ENCODE results near the gene OSBPL3. TPM values are rescaled to one million over a fixed set of nuclear protein-coding genes. Genes with fewer than 3 reads are reported as not detected.

Gene OSBPL3
- total and polyA plus RNA-seq, 7 donors, result 0.60 to 6.3 (median 1.8) TPM

DNA sequence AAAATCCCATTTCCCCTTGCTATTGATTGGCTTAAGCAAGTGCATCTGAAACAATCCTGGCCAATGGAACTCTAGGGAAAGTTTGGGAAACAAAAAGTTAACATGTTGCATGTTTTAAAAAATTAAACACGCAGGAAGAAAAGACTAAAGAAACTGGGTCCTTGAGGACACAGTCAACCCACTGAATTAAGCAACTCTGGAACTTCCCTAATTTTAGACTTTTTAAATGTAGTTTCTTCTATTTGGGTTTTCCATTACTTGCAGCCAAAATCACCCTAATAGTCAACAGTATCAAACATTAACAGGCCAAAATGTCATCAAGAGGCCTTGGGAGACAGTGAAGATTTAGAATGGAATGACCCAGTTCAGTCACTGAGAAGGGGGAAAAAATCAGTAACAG is 40.6 kb downstream of the OSBPL3 start:
- intact Hi-C loops (cut with DNase I), result no loop called here
- Histone ChIP-seq H3K27ac (no peak overlapping the region), H3K4me1 (no peaks in the 10 kb centered on the region), H3K27me3 (no peaks in the 10 kb centered on the region), H3K4me3 (no peak overlapping the region), H3K9me3 (no peaks in the 10 kb centered on the region), H3K36me3 (no peaks in the 10 kb centered on the region)
- DNase-seq, result no peak
- no peak for TF ChIP-seq POLR2A (IDR thresholded peaks at IDR 0.05)
- 78 to 93% methylated on average over 1 of the region's 1 CpG for WGBS, 2 donors

- H3K4me3 ChIP-seq, result no peak overlapping the region
- DNase-seq, result no peak
- no peak for TF ChIP-seq EP300 (IDR thresholded peaks at IDR 0.05)
- no peak for TF ChIP-seq POLR2A (IDR thresholded peaks at IDR 0.05)
- TF ChIP-seq POLR2AphosphoS5 (IDR thresholded peaks at IDR 0.05), result no peak
- TF ChIP-seq, protein P1, sequence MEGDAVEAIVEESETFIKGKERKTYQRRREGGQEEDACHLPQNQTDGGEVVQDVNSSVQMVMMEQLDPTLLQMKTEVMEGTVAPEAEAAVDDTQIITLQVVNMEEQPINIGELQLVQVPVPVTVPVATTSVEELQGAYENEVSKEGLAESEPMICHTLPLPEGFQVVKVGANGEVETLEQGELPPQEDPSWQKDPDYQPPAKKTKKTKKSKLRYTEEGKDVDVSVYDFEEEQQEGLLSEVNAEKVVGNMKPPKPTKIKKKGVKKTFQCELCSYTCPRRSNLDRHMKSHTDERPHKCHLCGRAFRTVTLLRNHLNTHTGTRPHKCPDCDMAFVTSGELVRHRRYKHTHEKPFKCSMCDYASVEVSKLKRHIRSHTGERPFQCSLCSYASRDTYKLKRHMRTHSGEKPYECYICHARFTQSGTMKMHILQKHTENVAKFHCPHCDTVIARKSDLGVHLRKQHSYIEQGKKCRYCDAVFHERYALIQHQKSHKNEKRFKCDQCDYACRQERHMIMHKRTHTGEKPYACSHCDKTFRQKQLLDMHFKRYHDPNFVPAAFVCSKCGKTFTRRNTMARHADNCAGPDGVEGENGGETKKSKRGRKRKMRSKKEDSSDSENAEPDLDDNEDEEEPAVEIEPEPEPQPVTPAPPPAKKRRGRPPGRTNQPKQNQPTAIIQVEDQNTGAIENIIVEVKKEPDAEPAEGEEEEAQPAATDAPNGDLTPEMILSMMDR (IDR thresholded peaks at IDR 0.05), result no peak
- intact Hi-C loops (cut with DNase I), result no loop called here
- H3K4me1 ChIP-seq, result no peaks in the 10 kb centered on the region
- H3K27ac ChIP-seq, result no peak overlapping the region
- no peaks in the 10 kb centered on the region for H3K27me3 ChIP-seq
- no peaks in the 10 kb centered on the region for H3K9me3 ChIP-seq
- WGBS, 2 donors, result 83 to 86% methylated on average over 3 of the region's 3 CpGs
- H3K36me3 ChIP-seq, result no peaks in the 10 kb centered on the region
Measured at GRCh38 chr7:24936121-24936824, 43.7 kb downstream of the OSBPL3 start.

DNA sequence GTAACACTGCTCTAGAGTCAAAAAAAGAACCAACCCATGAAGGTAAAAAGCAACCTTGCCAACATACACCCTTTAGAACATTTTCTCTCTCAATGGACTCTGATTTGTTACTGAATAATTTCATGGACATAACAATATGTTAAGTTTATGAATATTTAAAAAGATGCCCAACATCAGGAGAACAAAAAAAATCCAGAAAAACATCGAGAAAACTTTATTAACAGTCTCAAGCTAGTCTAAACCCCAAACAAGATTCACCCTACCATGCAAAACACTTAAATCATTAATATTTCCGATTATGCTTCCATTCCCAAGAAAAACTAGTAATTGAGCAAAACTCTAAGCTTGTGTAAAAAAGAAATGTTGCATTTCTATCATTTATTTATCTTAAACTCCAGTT is 46.7 kb downstream of the OSBPL3 start:
- no peak for DNase-seq
- Histone ChIP-seq H3K27ac (no peak overlapping the region), H3K36me3 (no peaks in the 10 kb centered on the region), H3K27me3 (no peaks in the 10 kb centered on the region), H3K4me1 (no peaks in the 10 kb centered on the region), H3K9me3 (no peaks in the 10 kb centered on the region), H3K4me3 (no peak overlapping the region)
- intact Hi-C loops (cut with DNase I), result no loop called here
- WGBS, 2 donors, result 93 to 95% methylated on average over 2 of the region's 2 CpGs
- TF ChIP-seq EP300 (IDR thresholded peaks at IDR 0.05) (no peak), POLR2AphosphoS5 (IDR thresholded peaks at IDR 0.05) (no peak), POLR2A (IDR thresholded peaks at IDR 0.05) (no peak)
- TF ChIP-seq, protein P1 (IDR thresholded peaks at IDR 0.05), result no peak

DNA sequence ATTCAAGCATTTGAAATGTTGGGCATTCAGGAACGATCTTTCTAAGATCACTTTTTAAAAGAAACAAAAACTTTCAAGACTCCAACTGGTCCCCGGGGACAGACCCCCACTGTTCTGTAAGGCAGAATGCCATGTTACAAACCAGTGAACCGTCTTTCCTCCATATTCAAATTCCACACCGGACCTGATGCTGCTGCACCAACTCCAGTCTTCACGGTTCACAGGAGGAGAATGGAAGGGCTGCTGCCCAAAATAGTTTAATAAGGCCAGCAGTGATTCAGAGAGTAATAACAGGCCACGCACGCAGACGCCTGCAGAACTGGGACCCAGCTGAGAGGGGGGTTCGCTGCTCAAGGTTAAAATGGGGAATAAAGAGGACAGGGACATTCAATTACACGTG is 47.2 kb downstream of the OSBPL3 start:
- TF ChIP-seq POLR2A (IDR thresholded peaks at IDR 0.05) (no peak), POLR2AphosphoS5 (IDR thresholded peaks at IDR 0.05) (no peak), EP300 (IDR thresholded peaks at IDR 0.05) (no peak)
- TF ChIP-seq, protein P1 (IDR thresholded peaks at IDR 0.05), result no peak
- no peaks in the 10 kb centered on the region for H3K27me3 ChIP-seq
- no peaks in the 10 kb centered on the region for H3K4me1 ChIP-seq
- intact Hi-C loops (cut with DNase I), result no loop called here
- no peaks in the 10 kb centered on the region for H3K9me3 ChIP-seq
- DNase-seq, result no peak
- 72 to 93% methylated on average over 10 of the region's 10 CpGs for WGBS, 2 donors
- no peak overlapping the region for H3K27ac ChIP-seq
- H3K4me3 ChIP-seq, result no peak overlapping the region
- H3K36me3 ChIP-seq, result no peaks in the 10 kb centered on the region

DNA sequence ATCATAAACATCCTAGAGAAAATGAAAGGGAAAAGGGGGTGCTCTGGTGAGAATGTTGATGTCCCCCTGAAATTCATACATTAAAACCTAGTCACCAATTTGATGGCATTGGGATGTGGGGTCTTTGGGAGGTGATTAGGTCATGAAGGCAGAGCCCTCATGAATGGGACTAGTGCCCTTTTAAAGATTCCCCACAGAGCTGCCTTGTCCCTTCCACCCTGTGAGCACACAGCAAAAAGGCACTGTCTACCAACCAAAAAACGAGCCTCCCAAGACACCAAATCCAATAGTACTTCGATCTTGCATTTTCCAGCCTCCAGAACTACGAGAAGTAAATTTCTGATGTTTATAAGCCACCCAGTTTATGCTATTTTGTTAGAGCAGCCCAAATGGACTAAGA is 47.6 kb downstream of the OSBPL3 start:
- 89 to 93% methylated on average over 3 of the region's 3 CpGs for WGBS, 2 donors
- intact Hi-C loops (cut with DNase I), result no loop called here

More for the DNA sequence above, 47.6 kb downstream of the OSBPL3 start:
- DNase-seq, result no peak
- H3K9me3 ChIP-seq, result no peaks in the 10 kb centered on the region
- H3K27ac ChIP-seq, result no peak overlapping the region
- H3K4me3 ChIP-seq, result no peak overlapping the region
- TF ChIP-seq, protein P1 (IDR thresholded peaks at IDR 0.05), result no peak
- no peak for TF ChIP-seq POLR2A (IDR thresholded peaks at IDR 0.05)
- TF ChIP-seq POLR2AphosphoS5 (IDR thresholded peaks at IDR 0.05), result no peak
- TF ChIP-seq EP300 (IDR thresholded peaks at IDR 0.05), result no peak
- H3K36me3 ChIP-seq, result no peaks in the 10 kb centered on the region
- H3K4me1 ChIP-seq, result peaks cover 0 to 4% (median 3%) of the 10 kb centered on the region in 4 donors
- no peaks in the 10 kb centered on the region for H3K27me3 ChIP-seq

Measured in sigmoid colon (tissue), 7 donors.